Measurements from ENCODE around the gene CD53.
"Not testable (repeated sequence)": the region's sequence is repeated elsewhere in the genome, so short reads cannot be mapped to it uniquely, and the experiment has no call there.

The CD53 gene, protein sequence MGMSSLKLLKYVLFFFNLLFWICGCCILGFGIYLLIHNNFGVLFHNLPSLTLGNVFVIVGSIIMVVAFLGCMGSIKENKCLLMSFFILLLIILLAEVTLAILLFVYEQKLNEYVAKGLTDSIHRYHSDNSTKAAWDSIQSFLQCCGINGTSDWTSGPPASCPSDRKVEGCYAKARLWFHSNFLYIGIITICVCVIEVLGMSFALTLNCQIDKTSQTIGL

DNA sequence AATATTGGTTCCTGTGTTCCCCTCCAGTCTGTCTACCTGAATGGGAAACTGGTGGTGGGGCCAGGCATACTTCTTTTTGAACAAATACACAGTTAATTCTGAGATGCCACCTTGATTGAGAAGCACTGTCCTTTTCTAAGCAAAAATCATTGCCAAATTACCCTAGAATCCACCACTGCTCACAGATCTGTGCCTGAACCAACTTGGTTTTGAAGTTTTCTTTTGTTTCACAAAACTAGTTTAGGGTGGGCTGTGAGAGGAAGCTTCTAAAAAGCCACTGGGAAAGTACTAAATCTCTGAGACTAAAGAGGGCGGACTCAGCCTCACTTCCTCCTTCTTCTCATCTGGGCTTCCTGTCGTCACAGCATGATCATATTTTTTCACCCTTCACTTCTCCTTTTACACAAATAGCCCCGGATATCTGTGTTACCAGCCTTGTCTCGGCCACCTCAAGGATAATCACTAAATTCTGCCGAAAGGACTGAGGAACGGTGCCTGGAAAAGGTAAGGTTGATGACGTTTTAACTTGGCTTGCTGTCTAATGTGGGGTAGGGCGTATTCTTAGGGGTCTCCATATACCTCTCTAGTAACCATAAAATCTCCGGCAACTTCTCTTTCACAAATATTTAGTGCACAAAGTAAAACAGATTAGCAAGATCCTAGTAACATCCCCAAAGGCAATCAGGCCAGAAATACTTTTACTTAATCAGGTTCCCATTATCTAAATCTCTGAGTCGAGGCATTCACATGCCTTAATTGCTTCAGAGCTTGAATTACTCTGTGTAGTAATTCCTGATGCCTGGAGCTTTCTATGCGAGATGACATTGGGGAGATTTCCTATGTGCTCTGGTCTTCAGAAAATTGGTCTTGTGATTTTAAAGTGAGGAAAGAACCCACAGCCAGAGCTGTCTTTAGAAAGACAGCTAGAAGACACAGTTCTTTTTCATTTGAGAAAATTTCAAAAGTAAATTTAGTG, at the start of gene CD53:
TSS of gene CD53 (plus strand) at position 404 of the 976 bp plus-strand sequence. CDS start 18,261 bp downstream, outside the sequence.
- DNase-seq: peak; percentile 38

DNA sequence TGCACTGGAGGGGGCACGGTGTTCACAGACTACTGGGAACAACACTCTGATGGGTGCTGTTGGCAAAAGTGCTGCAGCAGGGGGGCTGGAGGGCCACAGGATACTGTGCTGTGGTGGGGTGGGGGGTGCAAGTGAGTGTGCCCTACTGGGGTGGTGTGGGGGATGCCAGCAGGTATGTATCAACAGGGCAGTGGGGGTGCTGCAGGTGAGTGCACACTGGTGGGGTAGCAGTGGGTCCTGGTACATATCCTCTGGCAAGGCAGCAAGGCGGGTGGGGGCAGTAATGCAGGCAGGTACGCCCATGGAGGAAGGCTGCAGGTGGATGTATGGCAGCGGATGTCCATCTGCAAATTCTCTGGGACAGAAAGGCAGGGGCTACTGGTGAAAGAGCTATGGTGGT, 48.8 kb upstream of the CD53 start:
- DNase-seq: no peak

DNA sequence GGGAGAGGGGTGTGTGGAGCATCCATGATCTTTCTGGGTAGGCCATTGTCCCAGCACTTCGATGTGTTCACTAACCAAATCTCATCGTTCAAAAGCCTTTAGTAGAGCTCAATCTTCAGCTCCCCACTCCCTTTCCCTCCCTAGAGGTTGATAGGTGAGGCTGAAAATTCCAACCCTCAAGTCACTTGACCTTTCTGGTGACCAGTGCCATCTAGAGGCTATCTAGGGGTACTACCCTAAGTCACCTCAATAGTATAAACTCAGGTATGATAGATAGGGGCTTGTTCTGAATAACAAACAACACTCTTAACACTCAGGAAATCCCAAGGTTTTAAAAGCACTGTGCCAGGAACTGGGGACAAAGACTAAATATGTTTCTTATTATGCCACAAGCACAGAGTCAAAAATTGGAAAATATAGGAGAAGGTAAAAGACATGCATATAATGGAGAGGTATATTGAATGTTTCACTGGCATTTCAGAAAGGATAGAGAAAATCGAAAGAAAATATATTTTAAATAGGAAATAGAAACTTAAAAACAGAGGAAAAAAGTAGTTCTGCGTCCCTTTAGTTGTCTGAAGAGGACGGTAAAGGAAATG, 42.9 kb upstream of the CD53 start:
- DNase-seq: no peak

DNA sequence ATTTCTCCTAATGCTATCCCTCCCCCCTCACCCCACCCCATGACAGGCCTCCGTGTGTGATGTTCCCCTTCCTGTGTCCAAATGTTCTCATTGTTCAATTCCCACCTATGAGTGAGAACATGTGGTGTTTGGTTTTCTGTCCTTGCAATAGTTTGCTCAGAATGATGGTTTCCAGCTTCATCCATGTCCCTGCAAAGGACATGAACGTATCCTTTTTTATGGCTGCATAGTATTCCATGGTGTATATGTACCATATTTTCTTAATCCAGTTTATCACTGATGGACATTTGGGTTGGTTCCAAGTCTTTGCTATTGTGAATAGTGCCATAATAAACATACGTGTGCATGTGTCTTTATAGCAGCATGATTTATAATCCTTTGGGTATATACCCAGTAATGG, 39.2 kb upstream of the CD53 start:
- DNase-seq: not testable (repeated sequence)

DNA sequence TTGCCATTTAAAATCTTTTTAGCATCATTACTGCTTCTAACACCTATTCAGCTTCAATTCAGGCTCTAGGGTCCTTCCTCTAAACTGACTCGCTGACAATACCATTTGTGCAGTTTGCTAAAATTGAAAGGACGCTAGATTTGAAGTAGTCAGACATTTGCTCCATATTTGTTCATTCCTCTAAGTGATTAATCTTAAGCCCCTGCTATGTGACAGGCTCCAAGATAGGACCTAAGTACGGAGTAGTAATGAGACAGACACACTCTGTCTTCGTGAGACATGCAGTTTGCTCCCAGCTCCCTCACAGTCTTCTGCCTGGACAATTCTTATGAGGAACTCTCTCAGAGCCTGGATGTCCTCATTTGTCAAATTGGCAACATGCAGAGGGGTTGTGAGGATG, 26.1 kb upstream of the CD53 start:
- no peak for DNase-seq

DNA sequence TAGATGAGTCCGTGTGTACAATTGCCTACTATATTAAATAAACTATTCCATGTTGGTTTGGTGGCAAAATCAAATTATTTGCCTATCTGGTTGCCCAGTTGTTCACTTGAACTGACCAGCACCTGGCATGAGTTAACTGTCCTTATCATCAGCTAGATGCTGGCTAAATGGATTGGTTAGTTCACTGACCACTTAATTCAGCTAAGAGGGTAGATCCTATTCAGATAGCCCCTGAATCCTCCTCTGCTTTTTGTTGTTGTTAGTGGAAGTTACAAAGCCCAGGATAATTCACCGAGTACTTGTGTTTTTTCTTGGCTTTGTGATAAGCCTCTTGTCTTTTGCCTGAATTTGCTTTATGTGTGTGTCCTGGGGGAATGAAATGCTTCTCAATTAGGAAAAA, 22.8 kb upstream of the CD53 start:
- DNase-seq: no peak

DNA sequence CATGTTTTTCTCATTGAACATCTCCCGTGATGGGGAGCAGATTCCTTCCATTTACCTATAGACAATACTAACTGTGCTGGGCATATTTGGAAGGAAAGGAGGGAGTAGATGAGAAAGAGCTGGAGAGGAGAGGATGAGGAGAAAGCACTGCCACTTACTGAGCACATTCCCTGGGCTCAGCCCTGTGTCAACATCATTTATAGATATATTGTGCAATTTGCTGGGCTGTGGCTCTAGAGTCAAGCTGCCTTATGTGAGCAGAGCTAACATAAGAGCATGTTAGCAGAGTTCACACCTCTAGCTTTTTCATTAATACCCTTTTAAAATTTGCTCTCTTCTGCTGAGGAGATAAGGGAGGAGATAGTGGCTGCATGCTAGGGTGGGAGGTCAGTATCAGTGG, 22.3 kb upstream of the CD53 start:
- no peak for DNase-seq

DNA sequence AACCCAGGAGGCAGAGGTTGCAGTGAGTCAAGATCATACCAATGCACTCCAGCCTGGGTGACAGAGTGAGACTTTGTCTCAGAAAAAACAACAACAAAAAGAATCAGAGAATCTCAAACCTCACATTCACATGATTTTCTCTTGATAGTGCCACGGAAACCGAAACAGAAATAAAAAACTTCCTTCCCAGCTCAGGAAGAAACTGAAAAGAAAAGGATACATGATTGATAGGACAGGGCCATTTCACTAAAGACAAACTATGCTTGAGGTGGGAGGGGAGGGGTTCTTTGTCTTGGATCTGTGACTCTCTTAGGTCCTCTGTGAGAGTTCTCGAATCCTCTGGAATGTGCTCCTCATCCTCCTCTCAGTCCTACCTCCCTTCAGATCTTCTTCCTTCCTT, 19.8 kb upstream of the CD53 start:
- no peak for DNase-seq

- DNase-seq: no peak
Observed at GRCh38 chr1:110856410-110856809, 16.5 kb upstream of the CD53 start.

DNA sequence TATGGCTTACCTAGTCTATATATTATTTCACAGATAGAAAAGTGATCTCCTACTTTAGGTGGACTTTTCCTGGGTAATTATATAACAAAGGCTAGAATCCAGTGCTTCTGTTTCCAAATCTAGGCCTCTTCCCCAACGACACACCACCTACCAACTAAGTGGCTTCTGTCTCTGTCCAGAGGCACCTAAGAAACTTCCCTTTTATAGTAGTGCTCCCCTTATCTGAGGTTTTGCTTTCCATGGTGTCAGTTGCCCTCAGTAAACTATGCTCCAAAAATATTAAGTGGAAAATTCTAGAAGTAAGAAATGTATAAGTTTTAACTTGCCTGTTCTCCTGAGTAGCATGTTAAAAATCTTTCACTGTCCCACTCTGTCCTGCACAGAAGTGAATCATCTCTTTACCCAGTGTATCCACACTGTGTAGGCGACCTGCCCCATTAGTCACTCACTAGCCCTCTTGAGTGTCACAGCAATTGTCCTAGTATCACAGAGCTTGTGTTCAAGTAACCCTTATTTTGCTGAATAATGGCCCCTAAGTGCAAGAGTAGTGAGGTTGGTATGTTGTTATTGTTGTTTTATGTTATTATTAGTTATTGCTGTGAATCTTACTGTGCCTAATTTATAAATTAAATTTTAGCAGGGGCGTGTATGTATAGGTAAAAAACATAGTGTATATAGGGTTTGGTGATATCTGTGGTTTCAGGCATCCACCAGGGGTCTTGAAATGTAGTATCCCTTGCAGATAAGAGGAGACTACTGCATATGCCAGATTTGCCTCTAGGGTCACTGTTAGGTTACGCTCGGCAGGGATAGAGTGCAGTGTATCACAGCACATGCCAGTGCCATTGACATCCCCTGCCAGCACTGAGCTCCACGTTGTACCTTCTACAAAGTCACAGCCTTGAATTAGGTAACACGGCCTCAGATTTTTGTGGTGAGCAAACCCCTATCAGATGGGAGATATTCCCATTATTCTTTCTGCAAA, 14.7 kb upstream of the CD53 start:
- no peak for DNase-seq

DNA sequence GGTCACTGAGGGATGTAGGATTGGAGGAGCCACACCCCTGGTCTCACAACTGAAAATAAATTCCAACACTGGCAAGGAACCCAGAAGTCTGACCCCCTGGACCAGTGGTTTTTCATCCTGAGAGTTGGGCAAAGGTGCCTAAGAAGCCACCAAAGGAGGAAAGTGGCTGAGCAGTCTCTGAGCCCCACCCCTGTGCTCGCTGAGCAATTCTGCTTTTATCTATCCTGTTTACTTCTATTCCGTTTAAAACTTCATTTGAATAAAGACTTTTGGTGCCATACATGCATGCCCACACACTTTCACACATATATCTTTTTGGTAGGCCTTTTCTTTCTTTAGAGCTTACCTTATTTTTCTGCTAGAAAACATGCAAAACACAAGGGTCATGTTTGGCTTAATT, 13.9 kb upstream of the CD53 start:
- no peak for DNase-seq

DNA sequence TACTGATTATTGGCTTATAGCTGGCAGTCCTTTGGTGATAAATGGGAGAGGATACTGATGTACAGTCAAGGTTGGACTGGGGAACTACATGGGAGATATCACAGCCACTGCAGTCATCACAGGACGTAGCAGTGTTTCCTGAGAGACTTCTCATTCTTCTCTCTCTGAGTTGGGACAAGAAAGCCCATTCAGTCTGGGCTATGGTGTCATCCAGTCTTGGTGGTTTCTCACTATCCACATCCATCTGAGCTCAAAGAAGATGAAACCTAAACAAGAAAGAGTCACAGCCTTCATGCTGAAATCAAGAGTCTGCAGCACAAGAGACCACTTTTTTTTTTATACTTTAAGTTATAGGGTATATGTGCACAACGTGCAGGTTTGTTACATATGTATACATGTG, 12.8 kb upstream of the CD53 start:
- DNase-seq: no peak

- not testable (repeated sequence) for DNase-seq
Observed at GRCh38 chr1:110860620-110861019, 12.3 kb upstream of the CD53 start.

GRCh38 chr1:110861942-110862341, 11.0 kb upstream of the CD53 start:
- not testable (repeated sequence) for DNase-seq

DNA sequence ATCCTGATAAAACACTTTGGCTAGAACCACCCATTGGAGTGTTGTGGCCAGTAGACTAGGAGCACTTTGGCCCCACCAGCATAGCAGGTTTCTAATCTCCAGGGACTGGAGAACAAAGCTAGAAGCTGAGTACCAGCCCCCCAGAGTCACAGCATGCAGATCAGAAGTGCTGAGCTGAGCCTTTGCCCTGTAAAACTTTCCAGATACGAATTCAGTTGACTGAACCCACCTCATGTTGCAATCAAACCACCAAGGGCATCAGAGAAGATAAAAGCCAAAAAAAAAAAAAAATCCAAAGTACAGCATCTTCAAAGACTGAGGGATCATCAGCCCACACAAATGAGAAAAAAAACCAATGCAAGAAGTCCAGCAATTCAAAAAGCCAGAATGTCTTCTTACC, 8.7 kb upstream of the CD53 start:
- no peak for DNase-seq

DNA sequence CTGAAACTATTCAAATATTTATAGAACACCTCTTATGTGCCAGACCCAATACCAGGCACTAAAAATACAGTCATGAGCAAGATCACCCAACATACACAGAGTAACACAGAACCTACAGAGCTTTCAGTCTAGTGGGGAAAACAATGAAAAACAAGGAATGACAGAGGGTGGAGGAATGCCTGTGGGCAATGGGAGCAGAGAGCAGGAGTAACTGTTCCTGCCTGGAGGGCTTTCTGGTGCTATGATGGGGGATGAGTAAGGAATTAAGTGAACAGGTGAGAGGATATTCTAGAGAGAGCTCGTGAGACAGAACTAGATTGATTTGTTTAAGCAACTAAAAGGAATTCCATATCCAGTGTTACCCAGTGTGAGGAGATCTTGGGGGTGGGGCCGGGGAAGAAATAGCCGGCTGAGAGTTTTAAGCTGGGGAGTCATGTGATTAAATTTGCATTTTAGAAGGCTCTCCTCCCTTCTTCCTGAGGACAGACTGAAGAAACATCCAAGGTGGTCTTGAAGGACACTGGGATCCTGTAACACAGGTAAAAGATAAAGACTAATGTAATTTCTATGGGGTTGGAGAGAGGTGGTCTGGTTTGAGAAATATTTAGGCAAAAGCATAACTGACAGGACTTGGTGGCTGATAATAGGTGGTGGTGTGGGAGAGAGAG, 2.1 kb upstream of the CD53 start:
- no peak for DNase-seq

DNA sequence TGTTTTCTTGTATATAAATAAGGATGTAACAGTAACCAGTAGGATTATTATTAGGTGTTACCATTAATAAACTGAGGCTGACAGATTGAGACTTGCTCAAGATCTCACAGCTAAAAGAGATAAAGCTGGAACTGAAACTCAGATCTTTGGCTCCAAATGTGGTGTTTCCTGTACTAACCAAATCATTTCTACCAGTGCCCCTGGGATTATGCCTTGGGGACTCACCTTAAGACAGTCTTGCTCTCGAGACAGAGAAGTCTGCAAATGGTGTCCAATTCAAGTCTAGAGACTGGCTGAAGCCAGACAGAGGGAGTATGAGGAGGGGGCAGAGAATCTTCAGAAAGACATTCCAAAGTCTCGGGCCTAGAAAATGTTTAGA, 593 bp upstream of the CD53 start:
- DNase-seq: no peak

- DNase-seq: no peak
Observed at GRCh38 chr1:110873856-110874255, 908 bp downstream of the CD53 start.

- no peak for DNase-seq
Observed at GRCh38 chr1:110874324-110875215, 1.6 kb downstream of the CD53 start.

- DNase-seq: no peak
Observed at GRCh38 chr1:110875216-110875731, 2.3 kb downstream of the CD53 start.
